GM23338 (cell line): Measurements from ENCODE around the gene SLC45A1. TPM values are rescaled to one million over a fixed set of nuclear protein-coding genes. Genes with fewer than 3 reads are reported as not detected.

ENCODE experiments used
- ATAC-seq: fragments of 200-7000 bp; cut with Tn5 transposase; 3 replicates; pipeline ENCODE4 v1.9.1; 2020
- DNase-seq: peaks from one replicate; pipeline ENCODE4 v3.0.0-alpha.2; 2015; ENCODE audit warnings: low spot score
- H2AFZ ChIP-seq: fragments of 200-600 bp; sonication (generic); 2 replicates; pipeline ENCODE4 v1.8.0; 2016; ENCODE audit warnings: antibody characterized with exemption, mild to moderate bottlenecking, moderate library complexity
- H3F3A ChIP-seq: fragments of 200-600 bp; sonication (generic); replicated peaks from 2 replicates; pipeline ENCODE4 v1.8.0; 2017; ENCODE audit warnings: antibody characterized with exemption, mixed run types, low read depth
- H3K27ac ChIP-seq: fragments of 200-600 bp; sonication (generic); 2 replicates; pipeline ENCODE4 v1.6.1; 2016; ENCODE audit warnings: low read depth
- H3K27me3 ChIP-seq: fragments of 200-600 bp; sonication (generic); 2 replicates; pipeline ENCODE4 v1.8.0; 2016; ENCODE audit warnings: mild to moderate bottlenecking, mixed run types, moderate library complexity; ENCODE audit not compliant: insufficient read depth
- H3K36me3 ChIP-seq: fragments of 200-600 bp; sonication (generic); 2 replicates; pipeline ENCODE4 v1.8.0; 2016; ENCODE audit warnings: mild to moderate bottlenecking; ENCODE audit not compliant: insufficient read depth
- H3K4me1 ChIP-seq: fragments of 200-600 bp; sonication (generic); 2 replicates; pipeline ENCODE4 v1.8.0; 2016; ENCODE audit warnings: mild to moderate bottlenecking, moderate library complexity; ENCODE audit not compliant: insufficient read depth
- H3K4me2 ChIP-seq: fragments of 200-600 bp; sonication (generic); 2 replicates; pipeline ENCODE4 v1.7.1; 2017; ENCODE audit warnings: mixed run types
- H3K4me3 ChIP-seq: fragments of 200-600 bp; sonication (generic); 2 replicates; pipeline ENCODE4 v1.6.1; 2016; ENCODE audit warnings: mixed run types
- H3K79me2 ChIP-seq: fragments of 200-600 bp; sonication (generic); replicated peaks from 2 replicates; pipeline ENCODE4 v1.8.0; 2017; ENCODE audit warnings: mild to moderate bottlenecking; ENCODE audit not compliant: insufficient read depth
- H3K9me2 ChIP-seq: fragments of 200-600 bp; sonication (generic); 2 replicates; pipeline ENCODE4 v1.8.0; 2017; ENCODE audit not compliant: insufficient read depth
- H4K20me1 ChIP-seq: fragments of 200-600 bp; sonication (generic); replicated peaks from 2 replicates; pipeline ENCODE4 v1.8.0; 2017; ENCODE audit warnings: mild to moderate bottlenecking; ENCODE audit not compliant: insufficient read depth
- H3K27ac Mint-ChIP-seq: 2 replicates; pipeline ENCODE4 v1.8.0; 2020; ENCODE audit warnings: inconsistent platforms, mild to moderate bottlenecking, moderate library complexity, mixed read lengths
- H3K27me3 Mint-ChIP-seq: 3 replicates; pipeline ENCODE4 v1.8.0; 2022; ENCODE audit warnings: low read depth, mild to moderate bottlenecking, moderate library complexity, mixed read lengths, inconsistent platforms; ENCODE audit not compliant: insufficient read depth, poor library complexity
- H3K36me3 Mint-ChIP-seq: 3 replicates; pipeline ENCODE4 v1.8.0; 2021; ENCODE audit warnings: low read depth, mild to moderate bottlenecking, inconsistent platforms, moderate library complexity, mixed read lengths
- H3K4me1 Mint-ChIP-seq: 3 replicates; pipeline ENCODE4 v1.8.0; 2020; ENCODE audit warnings: mild to moderate bottlenecking, inconsistent platforms, mixed read lengths
- H3K4me3 Mint-ChIP-seq: 3 replicates; pipeline ENCODE4 v1.8.0; 2021; ENCODE audit warnings: moderate library complexity, mild to moderate bottlenecking, inconsistent platforms, mixed read lengths
- H3K9me3 Mint-ChIP-seq: 3 replicates; pipeline ENCODE4 v1.8.0; 2020; ENCODE audit warnings: moderate library complexity, mild to moderate bottlenecking, inconsistent platforms, mixed read lengths
- CTCF ChIP-seq, 2 experiments: fragments of 200-600 bp in 1 of 2; sonication (generic) in 1 of 2; conservative IDR thresholded peaks; 2 replicates each; pipeline versions ENCODE4 v1.5.1 to v1.6.1; 2016 to 2017; ENCODE audit warnings: antibody characterized with exemption in 2 of 2, low read depth in 2 of 2, mild to moderate bottlenecking in 2 of 2, moderate library complexity in 1 of 2
- EZH2phosphoT487 ChIP-seq: fragments of 200-600 bp; sonication (generic); IDR thresholded peaks from one replicate; pipeline ENCODE4 v1.8.1; 2018; ENCODE audit warnings: antibody characterized with exemption; ENCODE audit not compliant: unreplicated experiment
- JUNB ChIP-seq: IDR thresholded peaks from one replicate; pipeline ENCODE4 v1.6.1; 2016; ENCODE audit warnings: antibody characterized with exemption; ENCODE audit not compliant: unreplicated experiment
- REST ChIP-seq: IDR thresholded peaks from one replicate; pipeline ENCODE4 v1.6.1; 2018; ENCODE audit warnings: antibody characterized with exemption; ENCODE audit not compliant: unreplicated experiment
- STAT1 ChIP-seq: IDR thresholded peaks from one replicate; pipeline ENCODE4 v1.6.1; 2016; ENCODE audit warnings: antibody characterized with exemption; ENCODE audit not compliant: unreplicated experiment
- ZNF462 ChIP-seq: fragments of 250-450 bp; sonication (Bioruptor Pico); IDR thresholded peaks from 2 replicates; pipeline ENCODE4 v1.5.0; 2020; ENCODE audit warnings: mild to moderate bottlenecking, moderate library complexity
- polyA plus RNA-seq: library from polyadenylated mRNA; unstranded; fragments of >200 nt; fragmentation: Nextera tagmentation; extraction: Ambion mirVana; gene quantifications from 2 replicates; pipeline ENCODE4 v1.2.1, GENCODE V29; 2016
- total RNA-seq: library from RNA; depleted of rRNA; stranded (reverse); fragments of >200 nt; shearing (Covaris generic); gene quantifications from 2 replicates; pipeline ENCODE4 v1.2.3, GENCODE V29; 2014

SLC45A1 gene
- total and polyA plus RNA-seq, 2 experiments from 2014 or later: 1.3 to 2.3 TPM

GRCh38 chr1:8335246-8335645, 17.3 kb downstream of the SLC45A1 start (continued):
- no peak for TF ChIP-seq REST

GRCh38 chr1:8337776-8338525, 20.0 kb downstream of the SLC45A1 start:
- no peak overlapping the region for H3K27ac Mint-ChIP-seq
- no peak overlapping the region for H2AFZ ChIP-seq
- DNase-seq (no peak), ATAC-seq (no peak)
- H3K4me3 Mint-ChIP-seq: no peak overlapping the region
- H3K4me1 ChIP-seq: no peaks in the 10 kb centered on the region
- no peaks in the 10 kb centered on the region for H3K27me3 ChIP-seq
- H3K4me3 ChIP-seq: no peak overlapping the region
- no peak for TF ChIP-seq JUNB
- no peak for TF ChIP-seq EZH2phosphoT487
- peaks cover 3% of the 10 kb centered on the region; the same call in 1 of the 3 replicates for H3K9me3 Mint-ChIP-seq
- no peaks in the 10 kb centered on the region for H4K20me1 ChIP-seq
- H3K36me3 Mint-ChIP-seq: peaks cover 7% of the 10 kb centered on the region
- no peak overlapping the region for H3K27ac ChIP-seq
- no peak overlapping the region for H3K4me2 ChIP-seq
- H3K79me2 ChIP-seq: no peaks in the 10 kb centered on the region
- H3K36me3 ChIP-seq: no peaks in the 10 kb centered on the region
- no peaks in the 10 kb centered on the region for H3F3A ChIP-seq
- peaks cover 3% of the 10 kb centered on the region for H3K27me3 Mint-ChIP-seq
- H3K9me2 ChIP-seq: no peaks in the 10 kb centered on the region
- H3K4me1 Mint-ChIP-seq: no peaks in the 10 kb centered on the region

- no peaks in the 10 kb centered on the region for H3K79me2 ChIP-seq
- DNase-seq: no peak
- H3K4me2 ChIP-seq: no peak overlapping the region
- H3K27me3 ChIP-seq: no peaks in the 10 kb centered on the region
- H2AFZ ChIP-seq: no peak overlapping the region
- Mint-ChIP-seq H3K36me3 (peaks cover 7% of the 10 kb centered on the region), H3K27ac (no peak overlapping the region), H3K4me1 (no peaks in the 10 kb centered on the region), H3K4me3 (no peak overlapping the region), H3K9me3 (peaks cover 3% of the 10 kb centered on the region; the same call in 1 of the 3 replicates), H3K27me3 (peaks cover 3% of the 10 kb centered on the region)
- no peaks in the 10 kb centered on the region for H3K36me3 ChIP-seq
- no peak overlapping the region for H3K4me3 ChIP-seq
- H3K9me2 ChIP-seq: no peaks in the 10 kb centered on the region
- no peaks in the 10 kb centered on the region for H3F3A ChIP-seq
- H3K27ac ChIP-seq: no peak overlapping the region
- ATAC-seq: no peak
- no peaks in the 10 kb centered on the region for H4K20me1 ChIP-seq
- no peaks in the 10 kb centered on the region for H3K4me1 ChIP-seq
- TF ChIP-seq STAT1: no peak
- no peak for TF ChIP-seq ZNF462 (CRISPR knock-in tag)
- TF ChIP-seq CTCF (conservative IDR thresholded peaks at IDR 0.05; ENCODE audit: low read depth in 2 of 2): no peak
Measured at GRCh38 chr1:8338526-8339202, 20.8 kb downstream of the SLC45A1 start.
